Neural progenitor cell (in vitro differentiated cells): ENCODE data around the gene GP1BB. TPM values are rescaled to one million over a fixed set of nuclear protein-coding genes. Genes with fewer than 3 reads are reported as not detected.

Experiments
- DNase-seq: peaks from one replicate; pipeline ENCODE4 v3.0.0-alpha.2; 2016; ENCODE audit warnings: low spot score
- H2AFZ ChIP-seq: fragments of 200-600 bp; sonication (generic); replicated peaks from 2 replicates; pipeline ENCODE4 v1.6.1; 2016; ENCODE audit warnings: antibody characterized with exemption
- H3F3A ChIP-seq: fragments of 200-600 bp; sonication (generic); 2 replicates; pipeline ENCODE4 v1.6.1; 2016; ENCODE audit warnings: antibody characterized with exemption, low read depth
- H3K27ac ChIP-seq: fragments of 200-600 bp; sonication (generic); 2 replicates; pipeline ENCODE4 v1.5.1; 2016; ENCODE audit warnings: mild to moderate bottlenecking
- H3K27me3 ChIP-seq: fragments of 200-600 bp; sonication (generic); 2 replicates; pipeline ENCODE4 v1.6.1; 2016; ENCODE audit warnings: mild to moderate bottlenecking, moderate library complexity
- H3K36me3 ChIP-seq: fragments of 200-600 bp; sonication (generic); 2 replicates; pipeline ENCODE4 v1.5.1; 2016
- H3K4me1 ChIP-seq: fragments of 200-600 bp; sonication (generic); 2 replicates; pipeline ENCODE4 v1.6.1; 2016; ENCODE audit warnings: mixed run types
- H3K4me2 ChIP-seq: fragments of 200-600 bp; sonication (generic); 2 replicates; pipeline ENCODE4 v1.6.1; 2016
- H3K4me3 ChIP-seq: fragments of 200-600 bp; sonication (generic); 2 replicates; pipeline ENCODE4 v1.5.1; 2016
- H3K79me2 ChIP-seq: fragments of 200-600 bp; sonication (generic); 2 replicates; pipeline ENCODE4 v1.6.1; 2016; ENCODE audit warnings: low read depth
- H3K9ac ChIP-seq: fragments of 200-600 bp; sonication (generic); 2 replicates; pipeline ENCODE4 v1.6.1; 2016
- H3K9me3 ChIP-seq: fragments of 200-600 bp; sonication (generic); 2 replicates; pipeline ENCODE4 v1.5.1; 2016; ENCODE audit warnings: low read depth
- H4K20me1 ChIP-seq: fragments of 200-600 bp; sonication (generic); 2 replicates; pipeline ENCODE4 v1.6.1; 2016; ENCODE audit warnings: low read depth
- H3K27ac Mint-ChIP-seq: 3 replicates; pipeline ENCODE4 v1.8.0; 2021; ENCODE audit warnings: mixed read lengths
- H3K27me3 Mint-ChIP-seq: 2 replicates; pipeline ENCODE4 v1.8.0; 2022; ENCODE audit warnings: low read depth, mild to moderate bottlenecking, inconsistent platforms, moderate library complexity, mixed read lengths; ENCODE audit not compliant: insufficient read depth
- H3K36me3 Mint-ChIP-seq: 3 replicates; pipeline ENCODE4 v1.8.0; 2021; ENCODE audit warnings: mixed read lengths
- H3K4me1 Mint-ChIP-seq: 3 replicates; pipeline ENCODE4 v1.8.0; 2021; ENCODE audit warnings: mixed read lengths
- H3K4me3 Mint-ChIP-seq: 3 replicates; pipeline ENCODE4 v1.8.0; 2021; ENCODE audit warnings: mild to moderate bottlenecking, moderate library complexity, mixed read lengths
- H3K9me3 Mint-ChIP-seq: 3 replicates; pipeline ENCODE4 v1.8.0; 2020; ENCODE audit warnings: mixed read lengths
- EZH2 ChIP-seq: fragments of 200-600 bp; sonication (generic); IDR thresholded peaks from 2 replicates; pipeline ENCODE4 v1.6.1; 2017; ENCODE audit warnings: antibody characterized with exemption, mild to moderate bottlenecking, moderate library complexity
- EZH2phosphoT487 ChIP-seq: fragments of 200-600 bp; sonication (generic); IDR thresholded peaks from 2 replicates; pipeline ENCODE4 v1.6.1; 2017; ENCODE audit warnings: antibody characterized with exemption
- total RNA-seq: library from RNA; depleted of rRNA; stranded (reverse); fragments of >200 nt; gene quantifications from 2 replicates; pipeline ENCODE4 v1.2.3, GENCODE V29; 2015; ENCODE audit warnings: low replicate concordance
- TF ChIP-seq, protein P1 (sequence below): fragments of 200-600 bp; sonication (generic); IDR thresholded peaks from 2 replicates; pipeline ENCODE4 v1.5.1; 2017; ENCODE audit warnings: antibody characterized with exemption, mild to moderate bottlenecking

The GP1BB gene
- total RNA-seq, 1 donor from 2014 or later: not detected

DNA sequence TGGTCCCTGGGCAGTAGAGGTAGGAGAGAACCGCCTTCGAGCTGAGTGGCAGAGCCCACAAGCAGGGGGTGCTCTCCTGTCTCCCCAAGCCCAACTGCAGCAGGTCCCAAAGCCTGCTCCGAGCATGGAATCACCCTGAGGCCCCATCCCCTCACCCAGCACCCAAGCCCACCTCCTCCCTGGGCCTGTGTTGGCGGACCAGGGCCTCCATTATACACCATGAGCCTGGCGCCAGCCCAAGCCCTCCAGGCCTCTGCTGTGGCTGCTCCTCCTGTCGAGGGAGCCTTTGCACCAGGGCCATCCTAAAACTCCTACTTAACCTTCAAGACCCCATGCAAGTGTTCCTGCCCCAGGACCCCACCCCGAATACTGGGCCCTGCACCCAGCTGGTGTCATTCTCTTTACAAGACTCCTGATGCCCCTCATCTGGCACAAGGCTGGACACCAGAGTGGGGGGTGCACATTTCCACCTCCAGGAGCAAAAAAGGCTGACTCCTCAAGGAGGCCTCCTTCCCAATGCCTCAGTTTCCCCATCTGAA is 16.6 kb downstream of the GP1BB start:
- H3K4me3 Mint-ChIP-seq: no peak overlapping the region
- Histone ChIP-seq H3K4me1 (peaks cover 12% of the 10 kb centered on the region), H3K9ac (no peak overlapping the region), H3K27me3 (no peaks in the 10 kb centered on the region), H3K36me3 (no peaks in the 10 kb centered on the region), H3K9me3 (no peaks in the 10 kb centered on the region), H3F3A (no peaks in the 10 kb centered on the region), H3K27ac (no peak overlapping the region), H3K4me3 (no peak overlapping the region), H3K4me2 (no peak overlapping the region), H4K20me1 (no peaks in the 10 kb centered on the region), H3K79me2 (no peaks in the 10 kb centered on the region), H2AFZ (no peak overlapping the region)
- H3K27ac Mint-ChIP-seq: no peak overlapping the region
- no peaks in the 10 kb centered on the region for H3K4me1 Mint-ChIP-seq
- no peaks in the 10 kb centered on the region for H3K36me3 Mint-ChIP-seq
- no peaks in the 10 kb centered on the region for H3K27me3 Mint-ChIP-seq
- DNase-seq: no peak
- TF ChIP-seq EZH2 (no peak), EZH2phosphoT487 (no peak)
- TF ChIP-seq, protein P1, sequence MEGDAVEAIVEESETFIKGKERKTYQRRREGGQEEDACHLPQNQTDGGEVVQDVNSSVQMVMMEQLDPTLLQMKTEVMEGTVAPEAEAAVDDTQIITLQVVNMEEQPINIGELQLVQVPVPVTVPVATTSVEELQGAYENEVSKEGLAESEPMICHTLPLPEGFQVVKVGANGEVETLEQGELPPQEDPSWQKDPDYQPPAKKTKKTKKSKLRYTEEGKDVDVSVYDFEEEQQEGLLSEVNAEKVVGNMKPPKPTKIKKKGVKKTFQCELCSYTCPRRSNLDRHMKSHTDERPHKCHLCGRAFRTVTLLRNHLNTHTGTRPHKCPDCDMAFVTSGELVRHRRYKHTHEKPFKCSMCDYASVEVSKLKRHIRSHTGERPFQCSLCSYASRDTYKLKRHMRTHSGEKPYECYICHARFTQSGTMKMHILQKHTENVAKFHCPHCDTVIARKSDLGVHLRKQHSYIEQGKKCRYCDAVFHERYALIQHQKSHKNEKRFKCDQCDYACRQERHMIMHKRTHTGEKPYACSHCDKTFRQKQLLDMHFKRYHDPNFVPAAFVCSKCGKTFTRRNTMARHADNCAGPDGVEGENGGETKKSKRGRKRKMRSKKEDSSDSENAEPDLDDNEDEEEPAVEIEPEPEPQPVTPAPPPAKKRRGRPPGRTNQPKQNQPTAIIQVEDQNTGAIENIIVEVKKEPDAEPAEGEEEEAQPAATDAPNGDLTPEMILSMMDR: no peak
- no peaks in the 10 kb centered on the region for H3K9me3 Mint-ChIP-seq

DNA sequence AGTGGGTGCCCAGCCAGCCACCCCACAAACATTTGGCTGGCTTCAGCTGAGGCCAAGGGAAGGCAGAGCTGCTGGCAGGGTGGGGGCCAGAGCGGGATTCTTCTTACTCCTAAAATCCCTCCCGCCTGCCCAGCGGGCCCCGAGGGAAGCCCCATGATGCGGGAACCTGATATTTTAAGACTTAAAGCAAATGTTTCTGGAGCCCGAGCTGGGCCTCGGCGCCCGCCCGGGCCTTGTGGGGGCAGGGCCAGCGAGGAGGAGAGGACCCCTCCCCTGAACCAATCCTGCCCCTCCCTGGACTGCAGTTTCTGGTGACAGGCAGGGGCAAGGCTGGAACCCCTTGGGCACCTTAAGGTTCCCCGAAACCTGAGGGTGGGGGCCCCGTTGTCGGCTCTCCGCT is 17.2 kb downstream of the GP1BB start:
- H3K4me2 ChIP-seq: no peak overlapping the region
- H3F3A ChIP-seq: no peaks in the 10 kb centered on the region
- no peaks in the 10 kb centered on the region for H3K79me2 ChIP-seq
- no peaks in the 10 kb centered on the region for H3K27me3 ChIP-seq
- no peaks in the 10 kb centered on the region for H3K27me3 Mint-ChIP-seq
- no peak overlapping the region for H3K27ac Mint-ChIP-seq
- H2AFZ ChIP-seq: no peak overlapping the region
- no peak for TF ChIP-seq EZH2
- no peak for TF ChIP-seq EZH2phosphoT487
- no peaks in the 10 kb centered on the region for H4K20me1 ChIP-seq
- H3K4me1 ChIP-seq: peaks cover 12% of the 10 kb centered on the region
- no peaks in the 10 kb centered on the region for H3K36me3 ChIP-seq
- H3K4me3 Mint-ChIP-seq: no peak overlapping the region
- no peaks in the 10 kb centered on the region for H3K9me3 Mint-ChIP-seq
- no peak overlapping the region for H3K4me3 ChIP-seq
- no peaks in the 10 kb centered on the region for H3K4me1 Mint-ChIP-seq
- H3K27ac ChIP-seq: no peak overlapping the region
- H3K9me3 ChIP-seq: no peaks in the 10 kb centered on the region
- DNase-seq: no peak
- H3K9ac ChIP-seq: no peak overlapping the region
- no peaks in the 10 kb centered on the region for H3K36me3 Mint-ChIP-seq

DNA sequence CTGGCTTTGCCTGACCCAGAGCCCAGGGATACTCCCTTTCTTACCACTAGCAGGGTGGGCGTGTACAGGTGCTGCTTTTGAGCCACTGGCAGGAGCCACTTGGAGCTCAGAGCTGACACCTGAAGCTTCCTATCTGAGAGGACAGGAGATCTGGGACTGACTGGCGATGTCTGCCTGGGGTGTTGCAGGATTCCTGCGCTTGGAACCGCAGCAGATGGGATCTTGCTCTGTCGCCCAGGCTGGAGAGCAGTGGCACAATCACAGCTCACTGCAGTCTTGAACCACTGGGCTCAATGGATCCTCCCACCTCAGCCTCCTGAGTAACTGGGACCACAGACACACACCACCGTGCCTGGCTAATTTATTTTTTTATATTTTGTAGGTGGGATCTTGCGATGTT is 17.7 kb downstream of the GP1BB start:
- no peaks in the 10 kb centered on the region for H3K27me3 ChIP-seq
- Mint-ChIP-seq H3K9me3 (no peaks in the 10 kb centered on the region), H3K27me3 (no peaks in the 10 kb centered on the region), H3K4me1 (no peaks in the 10 kb centered on the region), H3K27ac (no peak overlapping the region), H3K36me3 (no peaks in the 10 kb centered on the region), H3K4me3 (no peak overlapping the region)
- H3K36me3 ChIP-seq: no peaks in the 10 kb centered on the region
- H3K4me3 ChIP-seq: no peak overlapping the region
- H3K9me3 ChIP-seq: no peaks in the 10 kb centered on the region
- no peaks in the 10 kb centered on the region for H3F3A ChIP-seq
- TF ChIP-seq EZH2 (no peak), EZH2phosphoT487 (no peak)
- TF ChIP-seq, protein P1: no peak
- H3K9ac ChIP-seq: no peak overlapping the region
- H3K4me1 ChIP-seq: peaks cover 12% of the 10 kb centered on the region
- no peaks in the 10 kb centered on the region for H4K20me1 ChIP-seq
- H3K79me2 ChIP-seq: no peaks in the 10 kb centered on the region
- DNase-seq: no peak
- no peak overlapping the region for H3K27ac ChIP-seq
- no peak overlapping the region for H3K4me2 ChIP-seq
- H2AFZ ChIP-seq: no peak overlapping the region

DNA sequence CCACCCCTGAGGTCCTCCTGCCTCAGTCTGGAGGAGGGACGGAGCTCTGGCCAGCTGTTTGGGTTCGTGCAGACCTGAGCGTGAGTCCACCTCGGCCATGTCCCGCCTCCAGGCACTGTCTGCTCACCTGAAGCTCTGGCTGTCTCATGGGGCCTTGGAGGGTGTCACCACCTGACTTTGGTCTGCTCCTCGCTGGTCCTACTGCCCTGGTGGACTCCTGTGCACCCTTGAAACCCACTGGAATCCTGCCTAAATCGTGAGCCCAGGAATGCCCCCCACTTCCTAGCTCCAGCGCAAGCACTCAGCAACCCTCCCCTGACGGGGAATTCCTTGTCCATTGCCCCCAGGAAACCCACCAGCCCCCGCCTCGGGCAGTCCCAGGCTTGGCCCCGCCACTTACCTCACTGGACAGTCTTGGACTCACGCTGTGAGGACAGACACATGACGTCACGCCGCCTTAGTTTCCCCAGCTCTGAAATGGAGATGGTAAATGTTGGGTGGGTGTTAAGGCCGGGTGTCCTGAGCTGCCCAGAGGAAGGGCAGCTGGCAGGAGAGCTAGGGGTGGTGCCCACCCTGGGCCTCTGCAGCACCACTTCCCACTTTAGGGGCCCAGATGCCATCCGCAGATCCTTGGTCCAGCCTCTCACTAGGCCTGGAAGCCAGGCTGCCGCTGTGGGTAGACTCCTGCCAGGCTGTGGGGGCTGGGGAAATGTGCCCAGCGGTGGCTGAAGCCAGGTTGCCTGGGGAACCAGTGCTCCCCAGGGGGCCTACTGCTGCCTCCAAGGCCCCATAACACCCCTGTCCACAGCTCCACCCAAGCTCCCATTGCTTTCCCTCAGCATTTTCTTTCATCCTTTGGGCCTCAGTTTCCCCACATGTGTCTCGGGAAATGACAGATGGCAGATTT is 19.1 kb downstream of the GP1BB start:
- no peaks in the 10 kb centered on the region for H3K79me2 ChIP-seq
- no peak overlapping the region for H3K4me3 Mint-ChIP-seq
- no peaks in the 10 kb centered on the region for H3K27me3 Mint-ChIP-seq
- no peak overlapping the region for H3K4me2 ChIP-seq
- no peak overlapping the region for H3K27ac ChIP-seq
- H3K9me3 ChIP-seq: no peaks in the 10 kb centered on the region
- H3K4me3 ChIP-seq: no peak overlapping the region
- DNase-seq: no peak
- H2AFZ ChIP-seq: no peak overlapping the region
- no peak overlapping the region for H3K27ac Mint-ChIP-seq
- H3K4me1 ChIP-seq: peaks cover 12% of the 10 kb centered on the region
- no peaks in the 10 kb centered on the region for H3K27me3 ChIP-seq
- TF ChIP-seq, protein P1: no peak
- TF ChIP-seq EZH2phosphoT487: no peak
- TF ChIP-seq EZH2: no peak
- no peaks in the 10 kb centered on the region for H3K36me3 Mint-ChIP-seq
- no peaks in the 10 kb centered on the region for H3K36me3 ChIP-seq
- no peaks in the 10 kb centered on the region for H4K20me1 ChIP-seq
- no peaks in the 10 kb centered on the region for H3K9me3 Mint-ChIP-seq
- H3F3A ChIP-seq: no peaks in the 10 kb centered on the region
- no peak overlapping the region for H3K9ac ChIP-seq
- H3K4me1 Mint-ChIP-seq: no peaks in the 10 kb centered on the region
